GM12801 (cell line): ENCODE data around the gene TTLL11.

Experiments
- CTCF ChIP-seq: IDR thresholded peaks from one replicate; pipeline ENCODE4 v1.5.1; 2011; ENCODE audit warnings: control low read depth; ENCODE audit not compliant: insufficient read length; ENCODE audit errors: extremely low read depth

TTLL11 gene

GRCh38 chr9:122092611-122093506, at the start of gene TTLL11:
TSS of gene TTLL11 (minus strand) at chr9:122093308. CDS start at chr9:122093148, 160 bp downstream.
- TF ChIP-seq CTCF, result no peak

- no peak for TF ChIP-seq CTCF
These were observed 48.6 kb upstream of the TTLL11 start for GRCh38 chr9:122141671-122142070.

GRCh38 chr9:122140368-122141193, 47.5 kb upstream of the TTLL11 start:
- no peak for TF ChIP-seq CTCF

GRCh38 chr9:122138560-122139268, 45.6 kb upstream of the TTLL11 start:
- no peak for TF ChIP-seq CTCF

- TF ChIP-seq CTCF, result no peak
These were observed 42.4 kb upstream of the TTLL11 start for GRCh38 chr9:122135529-122135859.

GRCh38 chr9:122134822-122135528, 41.9 kb upstream of the TTLL11 start:
- no peak for TF ChIP-seq CTCF
